Measurements from ENCODE around the gene OR56A5. TPM values are rescaled to one million over a fixed set of nuclear protein-coding genes. Genes with fewer than 3 reads are reported as not detected.

The OR56A5 gene
- total and polyA plus RNA-seq, 8 donors, result not detected

DNA sequence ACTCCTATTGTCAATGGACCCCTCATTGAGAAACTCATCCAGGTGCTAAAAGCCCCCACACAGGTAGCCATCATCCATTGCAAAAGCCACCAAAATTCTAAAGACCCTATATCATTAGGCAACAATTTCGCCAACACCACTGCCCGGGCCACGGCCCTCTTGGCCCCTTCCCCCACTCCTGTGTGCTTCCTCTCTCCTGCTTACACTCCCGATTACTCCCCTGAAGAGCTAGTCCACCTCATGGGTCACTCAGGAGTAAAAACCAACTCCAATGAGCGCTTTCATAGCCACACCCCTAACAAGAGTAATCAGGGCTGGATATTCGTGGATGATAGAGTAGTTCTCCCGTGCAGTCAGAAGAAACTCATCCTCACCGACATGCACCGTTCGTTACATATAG lies 35.2 kb downstream of the OR56A5 start:
- TF ChIP-seq, protein P1, sequence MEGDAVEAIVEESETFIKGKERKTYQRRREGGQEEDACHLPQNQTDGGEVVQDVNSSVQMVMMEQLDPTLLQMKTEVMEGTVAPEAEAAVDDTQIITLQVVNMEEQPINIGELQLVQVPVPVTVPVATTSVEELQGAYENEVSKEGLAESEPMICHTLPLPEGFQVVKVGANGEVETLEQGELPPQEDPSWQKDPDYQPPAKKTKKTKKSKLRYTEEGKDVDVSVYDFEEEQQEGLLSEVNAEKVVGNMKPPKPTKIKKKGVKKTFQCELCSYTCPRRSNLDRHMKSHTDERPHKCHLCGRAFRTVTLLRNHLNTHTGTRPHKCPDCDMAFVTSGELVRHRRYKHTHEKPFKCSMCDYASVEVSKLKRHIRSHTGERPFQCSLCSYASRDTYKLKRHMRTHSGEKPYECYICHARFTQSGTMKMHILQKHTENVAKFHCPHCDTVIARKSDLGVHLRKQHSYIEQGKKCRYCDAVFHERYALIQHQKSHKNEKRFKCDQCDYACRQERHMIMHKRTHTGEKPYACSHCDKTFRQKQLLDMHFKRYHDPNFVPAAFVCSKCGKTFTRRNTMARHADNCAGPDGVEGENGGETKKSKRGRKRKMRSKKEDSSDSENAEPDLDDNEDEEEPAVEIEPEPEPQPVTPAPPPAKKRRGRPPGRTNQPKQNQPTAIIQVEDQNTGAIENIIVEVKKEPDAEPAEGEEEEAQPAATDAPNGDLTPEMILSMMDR (IDR thresholded peaks at IDR 0.05), result no peak
- 83 to 84% methylated on average over 10 of the region's 10 CpGs for WGBS, 2 donors
- FAIRE-seq, result no peak
- DNase-seq, result no peak
- H3K36me3 ChIP-seq, result no peaks in the 10 kb centered on the region
- ATAC-seq, result no peak
- intact Hi-C loops (cut with DNase I), result no loop called here
- no peak overlapping the region for H3K4me3 ChIP-seq
- no peaks in the 10 kb centered on the region for H3K4me1 ChIP-seq
- no peaks in the 10 kb centered on the region for H3K27me3 ChIP-seq
- H3K27ac ChIP-seq, result no peak overlapping the region
- H3K9me3 ChIP-seq, result no peaks in the 10 kb centered on the region

DNA sequence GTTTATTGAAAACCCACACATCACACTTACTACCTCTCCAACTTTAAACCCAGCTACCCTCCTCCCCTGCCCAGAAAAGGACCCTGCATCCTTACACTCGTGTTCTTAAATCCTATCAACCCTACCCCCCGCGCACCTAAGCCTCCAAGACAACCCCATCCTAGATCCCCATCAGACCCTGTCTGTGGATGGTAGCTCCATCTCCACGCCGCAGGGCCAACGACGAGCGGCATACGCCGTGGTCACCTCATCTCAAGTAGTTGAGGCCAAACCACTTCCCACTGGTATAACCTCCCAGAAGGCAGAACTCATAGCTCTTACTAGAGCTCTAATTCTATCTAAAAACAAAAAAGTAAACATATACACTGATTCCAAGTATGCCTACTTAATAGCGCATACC lies 35.6 kb downstream of the OR56A5 start:
- Histone ChIP-seq H3K27me3 (no peaks in the 10 kb centered on the region), H3K27ac (no peak overlapping the region), H3K9me3 (no peaks in the 10 kb centered on the region), H3K4me3 (no peak overlapping the region), H3K36me3 (no peaks in the 10 kb centered on the region), H3K4me1 (no peaks in the 10 kb centered on the region)
- TF ChIP-seq, protein P1 (IDR thresholded peaks at IDR 0.05), result no peak
- ATAC-seq, result no peak
- 87 to 90% methylated on average over 11 of the region's 11 CpGs for WGBS, 2 donors
- intact Hi-C loops (cut with DNase I), result no loop called here
- FAIRE-seq, result no peak
- no peak for DNase-seq

DNA sequence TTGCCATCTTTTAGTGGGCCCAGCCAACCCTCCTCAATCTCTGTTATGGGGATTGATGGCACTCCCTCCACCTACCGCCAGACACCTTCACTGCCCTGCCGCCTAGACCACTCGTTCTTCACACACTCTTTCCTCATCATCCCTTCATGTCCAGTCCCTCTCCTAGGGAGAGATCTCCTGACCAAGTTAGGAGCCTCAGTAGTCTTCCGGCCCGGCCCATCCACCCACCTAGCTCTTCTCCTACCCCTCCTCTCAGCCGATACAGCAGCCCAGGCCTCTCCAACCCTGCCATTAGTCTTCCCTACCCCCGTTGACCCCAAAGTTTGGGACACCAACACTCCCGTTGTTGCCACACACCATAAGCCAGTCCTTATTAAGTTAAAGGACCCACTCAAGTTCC lies 37.2 kb downstream of the OR56A5 start:
- intact Hi-C loops (cut with DNase I), result no loop called here
- FAIRE-seq, result no peak
- WGBS, 2 donors, result 78 to 91% methylated on average over 8 of the region's 8 CpGs
- ATAC-seq, result no peak
- H3K4me3 ChIP-seq, result no peak overlapping the region
- DNase-seq, result no peak
- no peaks in the 10 kb centered on the region for H3K27me3 ChIP-seq
- TF ChIP-seq, protein P1 (IDR thresholded peaks at IDR 0.05), result no peak
- H3K4me1 ChIP-seq, result no peaks in the 10 kb centered on the region
- H3K36me3 ChIP-seq, result no peaks in the 10 kb centered on the region
- H3K9me3 ChIP-seq, result no peaks in the 10 kb centered on the region
- no peak overlapping the region for H3K27ac ChIP-seq

DNA sequence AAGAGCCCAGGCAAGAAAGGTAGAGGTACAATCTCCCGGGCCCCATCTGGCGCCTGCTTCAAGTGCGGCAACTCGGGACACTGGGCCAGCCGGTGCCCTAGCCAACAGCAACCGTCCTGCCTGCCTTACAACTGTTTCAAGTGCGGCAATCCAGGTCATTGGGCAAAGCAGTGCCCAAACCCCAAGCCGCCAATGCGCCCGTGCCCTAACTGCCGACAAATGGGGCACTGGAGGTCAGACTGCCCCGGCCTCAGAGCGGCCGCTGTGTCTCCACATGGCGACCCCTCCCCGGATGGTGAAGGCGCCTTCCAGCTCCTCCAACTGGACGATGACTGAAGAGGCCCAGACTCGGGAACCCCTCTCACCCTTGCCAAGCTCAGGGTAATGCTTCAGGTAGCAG lies 37.7 kb downstream of the OR56A5 start:
- Histone ChIP-seq H3K4me3 (no peak overlapping the region), H3K36me3 (no peaks in the 10 kb centered on the region), H3K4me1 (no peaks in the 10 kb centered on the region), H3K27ac (no peak overlapping the region), H3K27me3 (no peaks in the 10 kb centered on the region), H3K9me3 (no peaks in the 10 kb centered on the region)
- TF ChIP-seq, protein P1 (IDR thresholded peaks at IDR 0.05), result no peak
- 79 to 89% methylated on average over 19 of the region's 19 CpGs for WGBS, 2 donors
- no peak for DNase-seq
- ATAC-seq, result no peak
- intact Hi-C loops (cut with DNase I), result no loop called here
- no peak for FAIRE-seq

DNA sequence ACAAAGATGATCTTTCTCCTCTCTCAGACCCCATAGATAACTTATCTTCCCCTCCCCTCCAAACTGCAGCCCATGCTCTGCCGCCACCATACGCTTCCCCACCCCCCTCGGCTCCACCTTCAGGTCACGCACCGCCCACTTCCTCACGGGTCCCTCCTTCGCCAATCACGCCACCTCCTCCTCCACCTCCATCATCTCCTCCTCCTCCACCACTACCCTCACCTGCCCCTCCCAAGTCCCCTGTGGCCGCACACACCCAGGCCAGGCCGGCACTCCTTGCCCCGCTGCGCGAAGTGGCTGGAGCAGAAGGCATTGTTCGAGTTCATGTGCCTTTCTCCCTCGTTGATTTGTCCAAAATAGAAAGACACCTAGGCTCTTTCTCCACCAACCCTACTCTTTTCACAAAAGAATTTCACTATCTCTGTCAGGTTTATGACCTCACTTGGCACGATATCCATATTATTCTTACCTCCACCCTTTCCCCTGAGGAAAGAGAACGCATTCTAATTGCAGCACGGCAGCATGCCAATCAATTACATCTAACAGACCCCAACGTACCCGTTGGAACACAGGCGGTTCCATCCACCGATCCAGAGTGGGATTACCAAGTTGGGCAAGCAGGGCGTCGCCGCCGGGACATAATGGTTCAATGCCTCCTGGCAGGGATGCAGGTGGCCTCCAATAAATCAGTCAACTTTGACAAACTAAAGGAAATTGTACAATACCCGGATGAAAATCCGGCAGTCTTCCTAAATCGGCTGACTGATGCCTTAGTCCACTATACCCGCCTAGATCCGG lies 38.5 kb downstream of the OR56A5 start:
- FAIRE-seq, result no peak
- no peak overlapping the region for H3K4me3 ChIP-seq
- TF ChIP-seq, protein P1 (IDR thresholded peaks at IDR 0.05), result no peak
- DNase-seq, result no peak
- H3K9me3 ChIP-seq, result no peaks in the 10 kb centered on the region
- H3K27me3 ChIP-seq, result no peaks in the 10 kb centered on the region
- WGBS, 2 donors, result 81 to 84% methylated on average over 31 of the region's 31 CpGs
- ATAC-seq, result no peak
- no peaks in the 10 kb centered on the region for H3K4me1 ChIP-seq
- H3K27ac ChIP-seq, result no peak overlapping the region
- H3K36me3 ChIP-seq, result no peaks in the 10 kb centered on the region
- intact Hi-C loops (cut with DNase I), result no loop called here

Measured in pancreas (tissue), 10 donors.